Testis (tissue), 2 donors: ENCODE data around the gene IL10.

ENCODE experiments used
- CTCF ChIP-seq, 3 experiments: fragments of 450-650 bp in 2 of 3; fragments of 200-600 bp in 1 of 3; sonication (generic) in 1 of 3; IDR thresholded peaks; one replicate each; pipeline ENCODE4 v1.5.1; 2016 to 2019; ENCODE audit warnings: antibody characterized with exemption in 3 of 3, mild to moderate bottlenecking in 2 of 3, moderate library complexity in 1 of 3
- POLR2A ChIP-seq: fragments of 450-650 bp; IDR thresholded peaks from one replicate; pipeline ENCODE4 v1.6.1; 2017; ENCODE audit warnings: antibody characterized with exemption, mild to moderate bottlenecking, moderate library complexity

- TF ChIP-seq CTCF (IDR thresholded peaks at IDR 0.05) (no peak), POLR2A (no peak)
Observed at GRCh38 chr1:206742719-206743383, 29.4 kb downstream of the IL10 start.
